ENCODE results near the gene GATAD2B. TPM values are rescaled to one million over a fixed set of nuclear protein-coding genes. Genes with fewer than 3 reads are reported as not detected.
"Not testable (repeated sequence)": the region's sequence is repeated elsewhere in the genome, so short reads cannot be mapped to it uniquely, and the experiment has no call there.

Gene GATAD2B
- total RNA-seq, 1 donor from 2014 or later, result 15.5 TPM

- FAIRE-seq, result no peak
These were observed 136.6 kb downstream of the GATAD2B start for GRCh38 chr1:153786038-153786790.

GRCh38 chr1:153783233-153784190, 139.3 kb downstream of the GATAD2B start:
- no peak for FAIRE-seq
- peak; percentile 94 to 96 for DNase-seq (ENCODE audit: low spot score in 2 of 2)

More at GRCh38 chr1:153786038-153786790, 136.6 kb downstream of the GATAD2B start:
- no peak for DNase-seq (ENCODE audit: low spot score in 2 of 2)

- not testable (repeated sequence) for FAIRE-seq
These were observed 140.1 kb downstream of the GATAD2B start for GRCh38 chr1:153782648-153783047.

GRCh38 chr1:153780551-153780950, 142.2 kb downstream of the GATAD2B start:
- FAIRE-seq (no peak), DNase-seq (ENCODE audit: low spot score in 2 of 2) (no peak)

More at GRCh38 chr1:153782648-153783047, 140.1 kb downstream of the GATAD2B start:
- not testable (repeated sequence) for DNase-seq (ENCODE audit: low spot score in 2 of 2)

- FAIRE-seq (no peak), DNase-seq (ENCODE audit: low spot score in 2 of 2) (no peak)
These were observed 142.8 kb downstream of the GATAD2B start for GRCh38 chr1:153779781-153780541.

GRCh38 chr1:153778824-153779519, 143.8 kb downstream of the GATAD2B start:
- DNase-seq (ENCODE audit: low spot score in 2 of 2) (no peak), FAIRE-seq (no peak)

- FAIRE-seq, result no peak
These were observed 144.5 kb downstream of the GATAD2B start for GRCh38 chr1:153778051-153778823.

GRCh38 chr1:153777648-153778047, 145.1 kb downstream of the GATAD2B start:
- DNase-seq (ENCODE audit: low spot score in 2 of 2) (peak in 1 of 2 donors; percentile 41), FAIRE-seq (no peak)

More at GRCh38 chr1:153778051-153778823, 144.5 kb downstream of the GATAD2B start:
- DNase-seq (ENCODE audit: low spot score in 2 of 2), result no peak

GRCh38 chr1:153776845-153777370, 145.9 kb downstream of the GATAD2B start:
- peak in 1 of 2 donors; percentile 18 for DNase-seq (ENCODE audit: low spot score in 2 of 2)
- no peak for FAIRE-seq

- no peak for FAIRE-seq
- no peak for DNase-seq (ENCODE audit: low spot score in 2 of 2)
These were observed 146.4 kb downstream of the GATAD2B start for GRCh38 chr1:153776352-153776751.

- DNase-seq (ENCODE audit: low spot score in 2 of 2) (no peak), FAIRE-seq (no peak)
These were observed 147.1 kb downstream of the GATAD2B start for GRCh38 chr1:153775458-153776327.

- DNase-seq (ENCODE audit: low spot score in 2 of 2), result peak; percentile 75 to 76
These were observed 147.9 kb downstream of the GATAD2B start, which contains the start of gene SLC27A3 for GRCh38 chr1:153774780-153775457. SLC27A3 (plus strand) TSS chr1:153775407; CDS start chr1:153775498, 91 bp downstream.

GRCh38 chr1:153774026-153774595, 148.7 kb downstream of the GATAD2B start:
- DNase-seq (ENCODE audit: low spot score in 2 of 2), result no peak
- FAIRE-seq, result no peak

More at GRCh38 chr1:153774780-153775457, 147.9 kb downstream of the GATAD2B start, which contains the start of gene SLC27A3:
- no peak for FAIRE-seq

- FAIRE-seq, result no peak
- no peak for DNase-seq (ENCODE audit: low spot score in 2 of 2)
These were observed 149.5 kb downstream of the GATAD2B start for GRCh38 chr1:153773096-153773921.

- DNase-seq (ENCODE audit: low spot score in 2 of 2) (no peak), FAIRE-seq (no peak)
These were observed 150.8 kb downstream of the GATAD2B start for GRCh38 chr1:153771841-153772593.
